Glutamatergic neuron (in vitro differentiated cells): Measurements from ENCODE around the gene EPHB3. TPM values are rescaled to one million over a fixed set of nuclear protein-coding genes. Genes with fewer than 3 reads are reported as not detected.
A peak's percentile ranks its signal among the peaks of the same experiment; 100 is the strongest.

ENCODE experiments used
- DNase-seq: peaks from one replicate; pipeline ENCODE4 v3.0.0; 2022
- H3K27ac Mint-ChIP-seq: one replicate; pipeline ENCODE4 v1.8.0; 2020; ENCODE audit warnings: mild to moderate bottlenecking, mixed read lengths, inconsistent platforms; ENCODE audit not compliant: unreplicated experiment
- H3K27me3 Mint-ChIP-seq: one replicate; pipeline ENCODE4 v1.8.0; 2020; ENCODE audit warnings: mild to moderate bottlenecking, moderate library complexity, mixed read lengths, inconsistent platforms; ENCODE audit not compliant: unreplicated experiment
- H3K36me3 Mint-ChIP-seq: one replicate; pipeline ENCODE4 v1.8.0; 2020; ENCODE audit warnings: mild to moderate bottlenecking, mixed read lengths, inconsistent platforms; ENCODE audit not compliant: unreplicated experiment
- H3K4me1 Mint-ChIP-seq: one replicate; pipeline ENCODE4 v1.8.0; 2020; ENCODE audit warnings: mild to moderate bottlenecking, low read depth, mixed read lengths, inconsistent platforms; ENCODE audit not compliant: unreplicated experiment
- H3K4me3 Mint-ChIP-seq: one replicate; pipeline ENCODE4 v1.8.0; 2020; ENCODE audit warnings: mild to moderate bottlenecking, mixed read lengths, inconsistent platforms; ENCODE audit not compliant: unreplicated experiment
- H3K9me3 Mint-ChIP-seq: one replicate; pipeline ENCODE4 v1.8.0; 2020; ENCODE audit warnings: mild to moderate bottlenecking, moderate library complexity, mixed read lengths, inconsistent platforms; ENCODE audit not compliant: unreplicated experiment
- total RNA-seq: library from RNA; stranded (reverse); fragmentation: NEBNext Ultra II Directional; extraction: Animal tissue kit (Norgen Biotek cat#: 25700); gene quantifications from one replicate; pipeline ENCODE4 v1.2.1, GENCODE V29; 2021; ENCODE audit not compliant: unreplicated experiment
- TF ChIP-seq, protein P1 (sequence below): fragments of 200-600 bp; sonication (generic); IDR thresholded peaks from one replicate; pipeline ENCODE4 v1.5.0; 2021; ENCODE audit not compliant: partially characterized antibody, unreplicated experiment

The EPHB3 gene
- total RNA-seq, 1 donor from 2014 or later = 5.0 TPM

DNA sequence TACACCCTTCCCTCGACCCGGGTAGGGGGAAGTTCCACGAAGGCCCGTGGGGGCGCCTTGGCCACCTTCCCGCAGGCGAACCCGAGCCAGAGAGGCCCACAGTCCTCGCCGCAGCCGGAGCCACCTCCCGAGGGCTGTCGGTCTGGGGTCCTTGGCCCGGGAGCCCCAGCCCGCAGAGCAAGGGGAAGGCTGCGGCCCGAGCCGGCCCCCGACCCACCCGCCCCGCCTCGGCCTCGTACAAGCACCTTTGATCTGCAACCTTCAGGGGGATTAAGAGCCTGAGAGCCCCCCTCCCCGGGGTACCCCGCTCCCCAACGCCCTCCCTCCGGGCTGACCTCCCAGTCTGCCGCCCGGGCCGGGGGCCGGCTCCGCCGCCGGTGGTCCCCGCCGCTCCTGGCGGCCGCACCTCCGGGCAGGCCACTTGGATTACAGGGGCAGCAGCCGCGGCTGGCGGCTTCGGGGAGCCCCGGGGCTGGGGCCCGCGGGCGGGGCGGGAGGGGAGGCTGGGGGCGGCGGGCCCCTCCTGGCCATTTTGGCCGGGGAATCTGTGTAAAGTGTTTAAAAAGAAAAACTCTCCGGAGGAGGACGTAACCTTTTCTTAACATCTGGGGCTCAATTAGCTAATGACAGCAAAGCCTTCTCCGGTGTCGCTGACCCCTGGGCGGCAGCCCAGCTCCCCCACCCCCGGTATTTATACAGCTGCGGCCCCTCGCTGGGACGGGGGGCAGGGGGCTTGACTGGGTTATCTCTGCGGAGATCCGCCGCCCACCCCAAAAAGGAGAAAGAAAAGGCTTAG is 40.2 kb downstream of the EPHB3 start:
- DNase-seq = no peak
- H3K4me3 Mint-ChIP-seq = peak overlapping the region; percentile 70
- no peaks in the 10 kb centered on the region for H3K36me3 Mint-ChIP-seq
- no peak overlapping the region for H3K27ac Mint-ChIP-seq
- H3K27me3 Mint-ChIP-seq = peaks cover 43% of the 10 kb centered on the region
- peaks cover 5% of the 10 kb centered on the region for H3K4me1 Mint-ChIP-seq
- H3K9me3 Mint-ChIP-seq = peaks cover 6% of the 10 kb centered on the region
- TF ChIP-seq, protein P1, sequence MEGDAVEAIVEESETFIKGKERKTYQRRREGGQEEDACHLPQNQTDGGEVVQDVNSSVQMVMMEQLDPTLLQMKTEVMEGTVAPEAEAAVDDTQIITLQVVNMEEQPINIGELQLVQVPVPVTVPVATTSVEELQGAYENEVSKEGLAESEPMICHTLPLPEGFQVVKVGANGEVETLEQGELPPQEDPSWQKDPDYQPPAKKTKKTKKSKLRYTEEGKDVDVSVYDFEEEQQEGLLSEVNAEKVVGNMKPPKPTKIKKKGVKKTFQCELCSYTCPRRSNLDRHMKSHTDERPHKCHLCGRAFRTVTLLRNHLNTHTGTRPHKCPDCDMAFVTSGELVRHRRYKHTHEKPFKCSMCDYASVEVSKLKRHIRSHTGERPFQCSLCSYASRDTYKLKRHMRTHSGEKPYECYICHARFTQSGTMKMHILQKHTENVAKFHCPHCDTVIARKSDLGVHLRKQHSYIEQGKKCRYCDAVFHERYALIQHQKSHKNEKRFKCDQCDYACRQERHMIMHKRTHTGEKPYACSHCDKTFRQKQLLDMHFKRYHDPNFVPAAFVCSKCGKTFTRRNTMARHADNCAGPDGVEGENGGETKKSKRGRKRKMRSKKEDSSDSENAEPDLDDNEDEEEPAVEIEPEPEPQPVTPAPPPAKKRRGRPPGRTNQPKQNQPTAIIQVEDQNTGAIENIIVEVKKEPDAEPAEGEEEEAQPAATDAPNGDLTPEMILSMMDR = no peak

DNA sequence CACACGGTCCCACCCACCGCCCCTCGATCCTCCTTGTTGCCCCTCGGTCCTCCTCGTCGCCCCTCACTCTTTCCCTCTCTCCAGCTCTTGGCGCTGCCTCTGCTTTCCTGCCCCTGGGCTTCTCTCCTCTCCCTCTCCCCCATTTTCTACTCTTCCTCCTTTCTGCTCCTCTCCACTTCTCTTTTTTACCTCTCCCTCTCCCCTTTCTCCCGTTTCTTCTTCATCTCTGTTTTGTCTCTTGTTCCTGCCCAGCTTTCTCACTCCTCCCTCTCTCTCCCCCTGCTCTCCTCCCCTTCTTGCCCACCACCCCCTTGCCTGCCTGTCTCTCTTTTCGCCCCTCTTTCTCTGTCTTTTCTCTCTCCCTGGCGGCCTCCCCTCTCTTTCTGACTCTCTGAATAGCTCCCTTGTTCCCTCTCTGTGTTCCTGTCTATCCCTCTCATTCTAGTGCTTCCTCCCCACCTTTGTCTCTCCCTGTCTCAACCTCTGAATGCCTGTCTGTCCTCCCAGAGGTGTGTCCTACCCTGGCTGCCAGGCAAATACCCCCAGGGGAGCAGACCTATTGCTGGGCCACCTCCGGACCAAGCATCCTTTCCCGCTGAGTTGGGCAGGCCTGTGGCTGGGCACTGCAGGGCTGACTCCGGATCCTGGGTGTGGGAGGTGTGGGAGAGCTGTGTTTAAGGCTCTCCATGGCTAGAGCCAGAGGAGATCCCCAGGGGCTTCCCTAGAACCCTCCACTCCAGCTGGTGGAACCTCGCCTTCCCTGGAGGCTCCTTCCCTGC is 41.0 kb downstream of the EPHB3 start:
- no peak overlapping the region for H3K27ac Mint-ChIP-seq
- H3K36me3 Mint-ChIP-seq = no peaks in the 10 kb centered on the region
- peak overlapping the region; percentile 82 for H3K4me3 Mint-ChIP-seq
- DNase-seq = no peak
- H3K27me3 Mint-ChIP-seq = peaks cover 46% of the 10 kb centered on the region
- TF ChIP-seq, protein P1 = no peak
- H3K9me3 Mint-ChIP-seq = peaks cover 6% of the 10 kb centered on the region
- H3K4me1 Mint-ChIP-seq = peaks cover 5% of the 10 kb centered on the region

DNA sequence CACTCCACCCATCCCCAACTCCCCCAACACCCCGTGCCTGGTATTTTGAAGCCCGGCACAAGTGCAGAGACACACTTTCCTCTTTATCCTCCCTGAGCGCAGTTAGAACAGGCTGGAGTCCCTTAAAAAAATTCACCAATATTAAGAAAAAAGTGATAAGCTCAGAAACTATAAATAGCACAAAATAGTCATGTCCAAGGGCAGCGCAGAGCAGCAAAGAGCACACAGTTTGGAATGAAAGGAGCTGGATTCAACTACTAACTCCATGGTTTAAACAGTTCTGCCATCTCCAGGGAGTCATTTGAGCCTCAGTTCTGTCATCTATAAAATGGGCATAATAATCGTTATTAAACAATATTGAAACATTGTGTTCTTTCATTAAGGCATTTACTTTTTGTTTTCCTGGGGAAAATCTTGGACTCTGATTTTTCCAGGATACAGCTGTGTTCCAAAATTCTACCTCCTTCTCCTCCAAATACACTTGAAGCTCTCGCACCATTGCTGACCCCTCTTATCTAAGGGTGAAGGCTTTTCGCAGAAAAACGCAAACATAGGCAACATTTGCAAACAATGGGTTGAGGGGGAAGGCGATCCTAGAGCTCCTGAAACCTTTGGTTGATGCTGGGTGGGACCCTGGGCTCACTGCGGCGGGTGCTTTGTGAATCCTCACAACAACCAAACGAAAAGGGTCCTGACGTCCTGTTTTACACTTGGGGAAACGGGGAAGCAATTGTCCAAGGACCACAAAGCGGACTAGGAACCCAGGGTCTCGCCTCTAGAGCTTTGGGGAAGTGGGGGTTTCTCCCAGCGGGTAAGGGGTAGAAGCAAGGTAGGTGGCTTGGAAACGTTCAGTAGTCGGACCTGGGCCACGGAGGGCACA is 41.8 kb downstream of the EPHB3 start:
- Mint-ChIP-seq H3K36me3 (no peaks in the 10 kb centered on the region), H3K4me3 (peak overlapping the region; percentile 82), H3K4me1 (peaks cover 5% of the 10 kb centered on the region), H3K9me3 (peaks cover 6% of the 10 kb centered on the region), H3K27me3 (peaks cover 46% of the 10 kb centered on the region), H3K27ac (no peak overlapping the region)
- TF ChIP-seq, protein P1 = no peak
- no peak for DNase-seq

DNA sequence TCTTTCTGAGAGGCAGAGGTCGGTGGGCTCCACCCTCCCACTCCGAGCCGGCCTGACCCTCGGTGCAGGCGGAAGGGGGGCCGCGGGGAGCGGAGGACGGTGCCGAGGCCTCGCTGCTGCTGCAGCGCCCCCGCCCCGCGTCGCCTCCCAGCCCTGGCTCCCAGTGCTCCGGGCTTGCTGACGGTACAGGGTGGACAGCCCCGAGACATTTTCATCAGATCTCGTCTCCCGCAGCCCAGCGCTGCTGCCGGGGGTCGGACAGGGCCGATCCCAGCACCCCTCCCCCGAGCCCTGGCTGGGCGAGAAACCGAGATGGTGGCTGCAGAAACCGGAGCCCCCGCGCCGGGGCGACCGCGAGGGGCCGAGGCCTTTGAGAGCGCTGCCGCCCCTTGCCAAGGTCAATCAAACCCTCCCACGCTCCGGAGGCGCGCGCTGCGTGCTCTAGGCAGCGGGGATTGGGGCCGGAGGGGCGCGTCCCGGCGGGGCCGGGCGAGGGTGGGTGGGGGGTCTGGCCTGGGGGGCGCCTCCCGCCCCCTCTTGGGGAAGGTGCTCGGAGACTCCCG is 42.5 kb downstream of the EPHB3 start:
- H3K36me3 Mint-ChIP-seq = no peaks in the 10 kb centered on the region
- H3K4me1 Mint-ChIP-seq = peaks cover 5% of the 10 kb centered on the region
- H3K27me3 Mint-ChIP-seq = peaks cover 44% of the 10 kb centered on the region
- peaks cover 6% of the 10 kb centered on the region for H3K9me3 Mint-ChIP-seq
- TF ChIP-seq, protein P1 = no peak
- H3K4me3 Mint-ChIP-seq = peak overlapping the region; percentile 82
- H3K27ac Mint-ChIP-seq = no peak overlapping the region
- DNase-seq = peak; percentile 65
